PC-3 (cell line): ENCODE data around the gene CALN1. TPM values are rescaled to one million over a fixed set of nuclear protein-coding genes. Genes with fewer than 3 reads are reported as not detected.

Experiments
- ATAC-seq: fragments of 200-7000 bp; cut with Tn5 transposase; 2 replicates; pipeline ENCODE4 v1.9.1; 2020; ENCODE audit warnings: mild to moderate bottlenecking, moderate library complexity
- BruUV-seq: library from RNA; stranded (reverse); fragments of 400-500 nt; replicated peaks from 2 replicates; lab custom pipeline; 2021; lab: Mats Ljungman, UMichigan
- CTCF ChIA-PET: fragments of 300-600 bp; sonication (Branson Sonifier 250); formaldehyde crosslinking; loops from one replicate; lab custom pipeline; 2022; ENCODE audit warnings: antibody characterized with exemption; lab: Charles Lee
- POLR2A ChIA-PET: fragments of 300-600 bp; sonication (Branson Sonifier 250); formaldehyde crosslinking; loops from one replicate; lab custom pipeline; 2022; ENCODE audit warnings: antibody characterized with exemption; ENCODE audit not compliant: unreplicated experiment; lab: Charles Lee
- DNase-seq: peaks from one replicate; pipeline ENCODE4 v3.0.0-alpha.2; 2015
- H2AFZ ChIP-seq: fragments of 300-600 bp; sonication (generic); 2 replicates; pipeline ENCODE4 v1.6.0; 2016; ENCODE audit warnings: antibody characterized with exemption, low read length
- H3F3A ChIP-seq: fragments of 300-600 bp; sonication (generic); one replicate; pipeline ENCODE4 v1.6.0; 2017; ENCODE audit warnings: antibody characterized with exemption, low read length, control low read depth, mild to moderate bottlenecking; ENCODE audit not compliant: unreplicated experiment
- H3K27ac ChIP-seq: fragments of 300-600 bp; sonication (generic); 2 replicates; pipeline ENCODE4 v1.5.1; 2016; ENCODE audit warnings: mild to moderate bottlenecking, low read length
- H3K27me3 ChIP-seq: fragments of 300-600 bp; sonication (generic); 2 replicates; pipeline ENCODE4 v1.6.1; 2016; ENCODE audit warnings: low read length, mixed read lengths
- H3K36me3 ChIP-seq: fragments of 300-600 bp; sonication (generic); 2 replicates; pipeline ENCODE4 v1.6.1; 2016; ENCODE audit warnings: low read depth, mixed run types, low read length, mixed read lengths
- H3K4me1 ChIP-seq: fragments of 300-600 bp; sonication (generic); 2 replicates; pipeline ENCODE4 v1.5.1; 2016; ENCODE audit warnings: low read length; ENCODE audit not compliant: insufficient read depth
- H3K4me2 ChIP-seq: fragments of 300-600 bp; sonication (generic); 2 replicates; pipeline ENCODE4 v1.6.0; 2016; ENCODE audit warnings: low read length
- H3K4me3 ChIP-seq: fragments of 300-600 bp; sonication (generic); 2 replicates; pipeline ENCODE4 v1.5.1; 2016; ENCODE audit warnings: mild to moderate bottlenecking, low read length, mixed read lengths
- H3K79me2 ChIP-seq: fragments of 300-600 bp; sonication (generic); 2 replicates; pipeline ENCODE4 v1.6.1; 2017; ENCODE audit warnings: low read length, mixed read lengths
- H3K9ac ChIP-seq: fragments of 300-600 bp; sonication (generic); 2 replicates; pipeline ENCODE4 v1.6.0; 2016; ENCODE audit warnings: mild to moderate bottlenecking, low read length
- H3K9me2 ChIP-seq: fragments of 300-600 bp; sonication (generic); replicated peaks from 2 replicates; pipeline ENCODE4 v1.6.1; 2016; ENCODE audit warnings: mixed run types, low read length, mixed read lengths
- H3K9me3 ChIP-seq: fragments of 300-600 bp; sonication (generic); 2 replicates; pipeline ENCODE4 v1.6.1; 2016; ENCODE audit warnings: low read length, mixed read lengths
- H4K20me1 ChIP-seq: fragments of 300-600 bp; sonication (generic); 2 replicates; pipeline ENCODE4 v1.6.1; 2016; ENCODE audit warnings: low read length, mixed read lengths
- EZH2 ChIP-seq: fragments of 300-600 bp; sonication (generic); IDR thresholded peaks from one replicate; pipeline ENCODE4 v1.6.1; 2017; ENCODE audit warnings: antibody characterized with exemption, mild to moderate bottlenecking, low read length; ENCODE audit not compliant: unreplicated experiment
- EZH2phosphoT487 ChIP-seq: fragments of 300-600 bp; sonication (generic); IDR thresholded peaks from 2 replicates; pipeline ENCODE4 v1.6.1; 2018; ENCODE audit warnings: mild to moderate bottlenecking, antibody characterized with exemption, low read length, borderline replicate concordance
- intact Hi-C: fragments of 100-400 bp; cut with micrococcal nuclease; formaldehyde crosslinking; loops from 2 replicates; pipeline ENCODE4 v1.9.0; 2023
- total RNA-seq: library from RNA; depleted of rRNA; stranded (reverse); fragments of >200 nt; gene quantifications from 2 replicates; pipeline ENCODE4 v1.2.3, GENCODE V29; 2014
- TF ChIP-seq, protein P1 (sequence below): fragments of 300-600 bp; sonication (generic); conservative IDR thresholded peaks from 2 replicates; pipeline ENCODE4 v1.5.1; 2017; ENCODE audit warnings: antibody characterized with exemption, low read depth, mild to moderate bottlenecking, low read length

CALN1 gene
- total RNA-seq, 1 experiment from 2014 or later: not detected

DNA sequence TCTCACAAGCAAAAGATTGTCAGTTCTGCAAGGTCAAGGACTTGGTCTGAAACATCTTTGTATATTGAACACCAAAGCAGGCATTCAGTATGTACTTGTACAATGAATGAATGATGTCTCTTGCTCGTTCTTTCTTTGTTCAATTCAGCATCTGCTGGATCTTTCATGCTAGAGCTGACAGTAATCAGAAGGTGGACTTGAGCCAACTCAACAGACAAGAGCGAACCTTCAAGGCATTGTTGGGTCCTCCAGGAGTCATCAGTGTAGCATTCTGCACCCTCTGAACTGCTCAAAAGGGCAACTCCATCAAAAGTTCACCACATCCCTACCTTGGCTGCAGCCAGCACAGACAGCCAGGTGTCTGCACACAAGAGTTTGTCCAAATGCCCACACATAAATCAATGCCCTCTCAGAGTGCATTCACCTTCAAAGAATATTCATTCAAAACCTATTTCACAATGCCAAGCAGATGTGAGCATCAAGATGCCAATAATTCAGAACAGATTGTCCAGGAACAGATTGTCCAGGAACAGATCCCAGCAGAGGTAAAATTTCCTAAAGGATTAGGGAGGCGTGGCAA lies 386.7 kb downstream of the CALN1 start:
- ATAC-seq: no peak
- BruUV-seq: no TSS peak
- intact Hi-C loops: no loop called here

DNA sequence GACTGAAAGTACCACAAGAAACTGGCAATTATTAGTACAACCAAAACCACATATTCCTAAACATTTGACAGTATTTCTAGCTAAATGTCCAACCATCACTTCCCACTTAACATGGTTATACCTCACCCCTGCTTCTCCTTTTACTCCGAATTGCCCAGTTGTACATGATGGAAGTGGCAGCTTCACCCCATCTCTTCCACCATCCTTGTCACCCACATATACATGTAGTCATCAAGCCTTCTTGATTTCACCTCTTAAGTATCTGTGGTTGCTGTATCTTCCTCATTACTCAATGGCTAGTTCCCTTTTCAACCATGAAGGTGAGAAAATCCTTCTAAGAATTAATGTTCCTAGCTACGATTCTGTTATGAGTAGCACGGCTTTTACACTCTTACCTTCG lies 388.2 kb downstream of the CALN1 start:
- DNase-seq: no peak
- BruUV-seq: no TSS peak
- ATAC-seq: no peak
- Histone ChIP-seq H3K36me3 (no peaks in the 10 kb centered on the region), H3K27me3 (no peaks in the 10 kb centered on the region), H3K9me2 (no peaks in the 10 kb centered on the region), H2AFZ (no peak overlapping the region), H3K4me3 (no peak overlapping the region), H3K9ac (no peak overlapping the region), H3K79me2 (no peaks in the 10 kb centered on the region), H4K20me1 (no peaks in the 10 kb centered on the region), H3K9me3 (no peaks in the 10 kb centered on the region), H3F3A (no peaks in the 10 kb centered on the region), H3K4me2 (no peak overlapping the region), H3K27ac (no peak overlapping the region), H3K4me1 (no peaks in the 10 kb centered on the region)
- TF ChIP-seq, protein P1, sequence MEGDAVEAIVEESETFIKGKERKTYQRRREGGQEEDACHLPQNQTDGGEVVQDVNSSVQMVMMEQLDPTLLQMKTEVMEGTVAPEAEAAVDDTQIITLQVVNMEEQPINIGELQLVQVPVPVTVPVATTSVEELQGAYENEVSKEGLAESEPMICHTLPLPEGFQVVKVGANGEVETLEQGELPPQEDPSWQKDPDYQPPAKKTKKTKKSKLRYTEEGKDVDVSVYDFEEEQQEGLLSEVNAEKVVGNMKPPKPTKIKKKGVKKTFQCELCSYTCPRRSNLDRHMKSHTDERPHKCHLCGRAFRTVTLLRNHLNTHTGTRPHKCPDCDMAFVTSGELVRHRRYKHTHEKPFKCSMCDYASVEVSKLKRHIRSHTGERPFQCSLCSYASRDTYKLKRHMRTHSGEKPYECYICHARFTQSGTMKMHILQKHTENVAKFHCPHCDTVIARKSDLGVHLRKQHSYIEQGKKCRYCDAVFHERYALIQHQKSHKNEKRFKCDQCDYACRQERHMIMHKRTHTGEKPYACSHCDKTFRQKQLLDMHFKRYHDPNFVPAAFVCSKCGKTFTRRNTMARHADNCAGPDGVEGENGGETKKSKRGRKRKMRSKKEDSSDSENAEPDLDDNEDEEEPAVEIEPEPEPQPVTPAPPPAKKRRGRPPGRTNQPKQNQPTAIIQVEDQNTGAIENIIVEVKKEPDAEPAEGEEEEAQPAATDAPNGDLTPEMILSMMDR: no peak
- TF ChIP-seq EZH2phosphoT487: no peak
- TF ChIP-seq EZH2: no peak
- CTCF ChIA-PET: no interaction called here
- intact Hi-C loops: no loop called here
- POLR2A ChIA-PET: no interaction called here

More for the DNA sequence above, 386.7 kb downstream of the CALN1 start:
- ChIA-PET CTCF (no interaction called here), POLR2A (no interaction called here)
- H3K9me2 ChIP-seq: no peaks in the 10 kb centered on the region
- H3K4me1 ChIP-seq: no peaks in the 10 kb centered on the region
- H3K27me3 ChIP-seq: no peaks in the 10 kb centered on the region
- no peaks in the 10 kb centered on the region for H3F3A ChIP-seq
- H3K4me2 ChIP-seq: no peak overlapping the region
- H3K9me3 ChIP-seq: no peaks in the 10 kb centered on the region
- no peak for DNase-seq
- H3K4me3 ChIP-seq: no peak overlapping the region
- H2AFZ ChIP-seq: no peak overlapping the region
- H4K20me1 ChIP-seq: no peaks in the 10 kb centered on the region
- H3K27ac ChIP-seq: no peak overlapping the region
- H3K9ac ChIP-seq: no peak overlapping the region
- no peaks in the 10 kb centered on the region for H3K36me3 ChIP-seq
- no peaks in the 10 kb centered on the region for H3K79me2 ChIP-seq
- no peak for TF ChIP-seq EZH2
- TF ChIP-seq, protein P1: no peak
- no peak for TF ChIP-seq EZH2phosphoT487

DNA sequence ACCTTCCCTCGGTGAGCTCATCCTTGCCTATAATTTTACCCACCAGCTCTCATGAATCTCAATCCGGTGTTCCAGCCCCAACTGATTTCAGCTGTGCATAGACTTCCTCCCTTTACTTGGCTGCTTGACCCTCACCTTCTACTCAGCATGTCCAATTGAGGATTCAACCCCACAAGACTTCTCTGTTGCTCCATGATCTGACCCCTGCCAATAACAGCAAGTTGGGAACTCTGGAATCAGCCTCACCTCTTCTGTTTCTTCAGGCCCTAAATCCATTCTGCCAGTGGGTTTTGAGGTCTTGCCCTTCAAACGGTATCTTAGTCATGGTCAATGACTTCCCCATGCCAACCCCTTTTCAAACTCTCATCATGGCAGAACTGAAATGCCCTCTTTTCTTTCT lies 390.4 kb downstream of the CALN1 start:
- TF ChIP-seq, protein P1: no peak
- TF ChIP-seq EZH2phosphoT487 (no peak), EZH2 (no peak)
- no peak overlapping the region for H3K4me2 ChIP-seq
- H3K4me1 ChIP-seq: no peaks in the 10 kb centered on the region
- H4K20me1 ChIP-seq: no peaks in the 10 kb centered on the region
- intact Hi-C loops: no loop called here
- ChIA-PET CTCF (no interaction called here), POLR2A (no interaction called here)
- H3K4me3 ChIP-seq: no peak overlapping the region
- no peak overlapping the region for H3K27ac ChIP-seq
- no peak overlapping the region for H2AFZ ChIP-seq
- no peak overlapping the region for H3K9ac ChIP-seq
- no peaks in the 10 kb centered on the region for H3K36me3 ChIP-seq
- no peaks in the 10 kb centered on the region for H3K9me2 ChIP-seq
- no peaks in the 10 kb centered on the region for H3K79me2 ChIP-seq
- H3F3A ChIP-seq: no peaks in the 10 kb centered on the region
- no TSS peak for BruUV-seq
- H3K9me3 ChIP-seq: no peaks in the 10 kb centered on the region
- no peaks in the 10 kb centered on the region for H3K27me3 ChIP-seq
- DNase-seq: no peak
- no peak for ATAC-seq
